ENCODE results near the gene LHX1. TPM values are rescaled to one million over a fixed set of nuclear protein-coding genes. Genes with fewer than 3 reads are reported as not detected.

Gene LHX1
- polyA plus RNA-seq, 1 donor from 2014 or later = 2.5 TPM

- H3K36me3 ChIP-seq (ENCODE audit: insufficient read depth, low read length) = no peaks in the 10 kb centered on the region
- H3K27me3 ChIP-seq (ENCODE audit: insufficient read depth, low read depth, low read length) = peaks cover 99% of the 10 kb centered on the region
- no peaks in the 10 kb centered on the region for H3K9me3 ChIP-seq (ENCODE audit: low read length)
- H3K79me2 ChIP-seq (replicated peaks; ENCODE audit: insufficient read depth, low read length) = no peaks in the 10 kb centered on the region
- H3K9ac ChIP-seq (ENCODE audit: low read length) = no peak overlapping the region
- peak; percentile 63 for TF ChIP-seq POLR2AphosphoS5 (IDR thresholded peaks at IDR 0.05)
- no peak for TF ChIP-seq EP300 (conservative IDR thresholded peaks at IDR 0.05; ENCODE audit: poor library complexity, severe bottlenecking)
- peak; percentile 12 for TF ChIP-seq EZH2 (IDR thresholded peaks at IDR 0.05; ENCODE audit: borderline replicate concordance, insufficient read depth, low read length, poor library complexity, severe bottlenecking)
- H3K27ac ChIP-seq (ENCODE audit: low read length) = no peak overlapping the region
- H2AFZ ChIP-seq (ENCODE audit: low read depth, low read length) = no peak overlapping the region
- H3F3A ChIP-seq (ENCODE audit: insufficient read depth, low read length, poor library complexity, severe bottlenecking) = no peaks in the 10 kb centered on the region
- no peak overlapping the region for H3K4me2 ChIP-seq (ENCODE audit: low read length)
- no peaks in the 10 kb centered on the region for H4K20me1 ChIP-seq (ENCODE audit: insufficient read depth)
- no peaks in the 10 kb centered on the region for H3K9me2 ChIP-seq (ENCODE audit: insufficient read depth, low read length)
- H3K4me3 ChIP-seq (ENCODE audit: low read length) = peak overlapping the region; percentile 18
Observed at GRCh38 chr17:36933512-36934143, 3.6 kb upstream of the LHX1 start.

- Histone ChIP-seq H4K20me1 (ENCODE audit: insufficient read depth) (no peaks in the 10 kb centered on the region), H2AFZ (ENCODE audit: low read depth, low read length) (no peak overlapping the region), H3K4me3 (ENCODE audit: low read length) (peak overlapping the region; percentile 54), H3F3A (ENCODE audit: insufficient read depth, low read length, poor library complexity, severe bottlenecking) (no peaks in the 10 kb centered on the region), H3K9me2 (ENCODE audit: insufficient read depth, low read length) (no peaks in the 10 kb centered on the region), H3K27ac (ENCODE audit: low read length) (no peak overlapping the region), H3K36me3 (ENCODE audit: insufficient read depth, low read length) (no peaks in the 10 kb centered on the region), H3K27me3 (ENCODE audit: insufficient read depth, low read depth, low read length) (peaks cover 99% of the 10 kb centered on the region), H3K9ac (ENCODE audit: low read length) (no peak overlapping the region), H3K4me2 (ENCODE audit: low read length) (no peak overlapping the region), H3K79me2 (replicated peaks; ENCODE audit: insufficient read depth, low read length) (no peaks in the 10 kb centered on the region), H3K9me3 (ENCODE audit: low read length) (no peaks in the 10 kb centered on the region)
- TF ChIP-seq, protein P1, sequence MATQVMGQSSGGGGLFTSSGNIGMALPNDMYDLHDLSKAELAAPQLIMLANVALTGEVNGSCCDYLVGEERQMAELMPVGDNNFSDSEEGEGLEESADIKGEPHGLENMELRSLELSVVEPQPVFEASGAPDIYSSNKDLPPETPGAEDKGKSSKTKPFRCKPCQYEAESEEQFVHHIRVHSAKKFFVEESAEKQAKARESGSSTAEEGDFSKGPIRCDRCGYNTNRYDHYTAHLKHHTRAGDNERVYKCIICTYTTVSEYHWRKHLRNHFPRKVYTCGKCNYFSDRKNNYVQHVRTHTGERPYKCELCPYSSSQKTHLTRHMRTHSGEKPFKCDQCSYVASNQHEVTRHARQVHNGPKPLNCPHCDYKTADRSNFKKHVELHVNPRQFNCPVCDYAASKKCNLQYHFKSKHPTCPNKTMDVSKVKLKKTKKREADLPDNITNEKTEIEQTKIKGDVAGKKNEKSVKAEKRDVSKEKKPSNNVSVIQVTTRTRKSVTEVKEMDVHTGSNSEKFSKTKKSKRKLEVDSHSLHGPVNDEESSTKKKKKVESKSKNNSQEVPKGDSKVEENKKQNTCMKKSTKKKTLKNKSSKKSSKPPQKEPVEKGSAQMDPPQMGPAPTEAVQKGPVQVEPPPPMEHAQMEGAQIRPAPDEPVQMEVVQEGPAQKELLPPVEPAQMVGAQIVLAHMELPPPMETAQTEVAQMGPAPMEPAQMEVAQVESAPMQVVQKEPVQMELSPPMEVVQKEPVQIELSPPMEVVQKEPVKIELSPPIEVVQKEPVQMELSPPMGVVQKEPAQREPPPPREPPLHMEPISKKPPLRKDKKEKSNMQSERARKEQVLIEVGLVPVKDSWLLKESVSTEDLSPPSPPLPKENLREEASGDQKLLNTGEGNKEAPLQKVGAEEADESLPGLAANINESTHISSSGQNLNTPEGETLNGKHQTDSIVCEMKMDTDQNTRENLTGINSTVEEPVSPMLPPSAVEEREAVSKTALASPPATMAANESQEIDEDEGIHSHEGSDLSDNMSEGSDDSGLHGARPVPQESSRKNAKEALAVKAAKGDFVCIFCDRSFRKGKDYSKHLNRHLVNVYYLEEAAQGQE (IDR thresholded peaks at IDR 0.05; ENCODE audit: borderline replicate concordance) = no peak
- no peak for TF ChIP-seq EZH2 (IDR thresholded peaks at IDR 0.05; ENCODE audit: borderline replicate concordance, insufficient read depth, low read length, poor library complexity, severe bottlenecking)
- no peak for TF ChIP-seq EP300 (conservative IDR thresholded peaks at IDR 0.05; ENCODE audit: poor library complexity, severe bottlenecking)
- no peak for TF ChIP-seq POLR2AphosphoS5 (IDR thresholded peaks at IDR 0.05)
- TF ChIP-seq MXI1 (conservative IDR thresholded peaks at IDR 0.05; ENCODE audit: poor library complexity, severe bottlenecking) = no peak
- TF ChIP-seq TAF1 (IDR thresholded peaks at IDR 0.05; ENCODE audit: low read depth) = no peak
- no peak for TF ChIP-seq SMC3 (conservative IDR thresholded peaks at IDR 0.05; ENCODE audit: poor library complexity)
- TF ChIP-seq RAD21 (conservative IDR thresholded peaks at IDR 0.05) = no peak
Observed at GRCh38 chr17:36934144-36934691, 3.1 kb upstream of the LHX1 start.
